PC-9 (cell line): ENCODE measurements around the gene IFITM10. TPM values are rescaled to one million over a fixed set of nuclear protein-coding genes. Genes with fewer than 3 reads are reported as not detected.

Experiments
- BruUV-seq: library from RNA; stranded (reverse); fragments of 400-500 nt; replicated peaks from 2 replicates; lab custom pipeline; 2021; lab: Mats Ljungman, UMichigan
- CTCF ChIA-PET: fragments of 300-600 bp; sonication (Branson Sonifier 250); formaldehyde crosslinking; loops from one replicate; lab custom pipeline; 2022; ENCODE audit warnings: antibody characterized with exemption; lab: Charles Lee
- POLR2A ChIA-PET: fragments of 300-600 bp; sonication (Branson Sonifier 250); formaldehyde crosslinking; loops from one replicate; lab custom pipeline; 2022; ENCODE audit warnings: antibody characterized with exemption; ENCODE audit not compliant: unreplicated experiment; lab: Charles Lee
- DNase-seq, 2 experiments: peaks; one replicate each; pipeline versions ENCODE4 v3.0.0 to v3.0.0-alpha.2; 2015 to 2022; ENCODE audit warnings: mixed read lengths in 1 of 2
- H2AFZ ChIP-seq: fragments of 200-600 bp; sonication (generic); 2 replicates; pipeline ENCODE4 v1.8.1; 2017; ENCODE audit warnings: antibody characterized with exemption
- H3F3A ChIP-seq: fragments of 200-600 bp; sonication (generic); 2 replicates; pipeline ENCODE4 v1.8.1; 2017; ENCODE audit warnings: antibody characterized with exemption, mild to moderate bottlenecking, low read depth; ENCODE audit not compliant: insufficient read depth
- H3K27ac ChIP-seq: fragments of 200-600 bp; sonication (generic); 2 replicates; pipeline ENCODE4 v1.6.1; 2016; ENCODE audit warnings: mixed run types
- H3K27me3 ChIP-seq: fragments of 200-600 bp; sonication (generic); 2 replicates; pipeline ENCODE4 v1.6.1; 2016; ENCODE audit warnings: low read depth, mixed run types; ENCODE audit not compliant: insufficient read depth
- H3K36me3 ChIP-seq: fragments of 200-600 bp; sonication (generic); 2 replicates; pipeline ENCODE4 v1.6.1; 2016; ENCODE audit warnings: low read depth, mixed run types
- H3K4me1 ChIP-seq: fragments of 200-600 bp; sonication (generic); replicated peaks from 2 replicates; pipeline ENCODE4 v1.6.1; 2016; ENCODE audit warnings: mixed run types; ENCODE audit not compliant: insufficient read depth
- H3K4me2 ChIP-seq: fragments of 200-600 bp; sonication (generic); 2 replicates; pipeline ENCODE4 v1.6.1; 2017; ENCODE audit warnings: mixed run types
- H3K4me3 ChIP-seq: fragments of 200-600 bp; sonication (generic); 2 replicates; pipeline ENCODE4 v1.6.1; 2016; ENCODE audit warnings: mixed run types
- H3K79me2 ChIP-seq: fragments of 200-600 bp; sonication (generic); 2 replicates; pipeline ENCODE4 v1.6.1; 2017; ENCODE audit warnings: low read depth, mixed run types
- H3K9me2 ChIP-seq: fragments of 200-600 bp; sonication (generic); 2 replicates; pipeline ENCODE4 v1.8.1; 2017; ENCODE audit warnings: mild to moderate bottlenecking; ENCODE audit not compliant: insufficient read depth
- H3K9me3 ChIP-seq: fragments of 200-600 bp; sonication (generic); 2 replicates; pipeline ENCODE4 v1.8.1; 2016; ENCODE audit warnings: low read depth; ENCODE audit not compliant: insufficient read depth
- H4K20me1 ChIP-seq: fragments of 200-600 bp; sonication (generic); 2 replicates; pipeline ENCODE4 v1.8.1; 2017; ENCODE audit not compliant: insufficient read depth
- CTCF ChIP-seq: fragments of 200-600 bp; sonication (generic); conservative IDR thresholded peaks from 2 replicates; pipeline ENCODE4 v1.6.1; 2017; ENCODE audit warnings: mixed run types, antibody characterized with exemption, mild to moderate bottlenecking, moderate library complexity
- EZH2 ChIP-seq: fragments of 200-600 bp; sonication (generic); IDR thresholded peaks from 2 replicates; pipeline ENCODE4 v1.8.0; 2017; ENCODE audit warnings: antibody characterized with exemption, low read depth
- intact Hi-C: fragments of 100-400 bp; cut with micrococcal nuclease; formaldehyde crosslinking; loops from one replicate; pipeline ENCODE4 v1.10.0; 2022; ENCODE audit not compliant: unreplicated experiment
- total RNA-seq: library from RNA; stranded (reverse); gene quantifications from 2 replicates; pipeline ENCODE4 v1.2.3, GENCODE V29; 2021

The IFITM10 gene
- total RNA-seq, 1 experiment from 2014 or later: 5.5 TPM

GRCh38 chr11:1773994-1774550, 23.7 kb upstream of the IFITM10 start:
- no peak overlapping the region; the same call in 1 of the 2 replicates for H3K27ac ChIP-seq
- H3K4me3 ChIP-seq: no peak overlapping the region
- ChIA-PET CTCF (no interaction called here), POLR2A (no interaction called here)
- H4K20me1 ChIP-seq: no peaks in the 10 kb centered on the region
- peaks cover 68% of the 10 kb centered on the region for H3K4me1 ChIP-seq
- TF ChIP-seq CTCF (no peak), EZH2 (no peak)
- no peaks in the 10 kb centered on the region for H3K79me2 ChIP-seq
- H3F3A ChIP-seq: peaks cover 19% of the 10 kb centered on the region
- no peaks in the 10 kb centered on the region for H3K9me3 ChIP-seq
- no TSS peak for BruUV-seq
- intact Hi-C loops: no loop called here
- peak overlapping the region; percentile 63; the same call in 1 of the 2 replicates for H3K4me2 ChIP-seq
- no peaks in the 10 kb centered on the region for H3K27me3 ChIP-seq
- no peaks in the 10 kb centered on the region for H3K9me2 ChIP-seq
- no peak overlapping the region for H2AFZ ChIP-seq
- DNase-seq: no peak
- no peaks in the 10 kb centered on the region for H3K36me3 ChIP-seq

- H3K4me3 ChIP-seq: no peak overlapping the region
- CTCF ChIA-PET: interaction anchor here (0.8 kb wide), 1 partner anchor 36 kb away, joined by 6 read pairs; no protein-coding TSS in a partner anchor
- no peaks in the 10 kb centered on the region for H3K9me3 ChIP-seq
- peaks cover 67% of the 10 kb centered on the region for H3K4me1 ChIP-seq
- H3K9me2 ChIP-seq: no peaks in the 10 kb centered on the region
- POLR2A ChIA-PET: interaction anchor here (0.7 kb wide), 1 partner anchor 16 kb away, joined by 4 read pairs; no protein-coding TSS in a partner anchor
- TF ChIP-seq CTCF (no peak), EZH2 (no peak)
- intact Hi-C loops: no loop called here
- DNase-seq: no peak
- H4K20me1 ChIP-seq: no peaks in the 10 kb centered on the region
- no peak overlapping the region for H2AFZ ChIP-seq
- peak overlapping the region; percentile 55 for H3K27ac ChIP-seq
- no peaks in the 10 kb centered on the region for H3K79me2 ChIP-seq
- no peaks in the 10 kb centered on the region for H3K36me3 ChIP-seq
- peaks cover 24% of the 10 kb centered on the region for H3F3A ChIP-seq
- H3K27me3 ChIP-seq: no peaks in the 10 kb centered on the region
- BruUV-seq: TSS peak; percentile 79
- H3K4me2 ChIP-seq: peak overlapping the region; percentile 63
Observed at GRCh38 chr11:1773131-1773993, 23.0 kb upstream of the IFITM10 start.

GRCh38 chr11:1772270-1773130, 22.1 kb upstream of the IFITM10 start:
- Histone ChIP-seq H3K4me3 (peak overlapping the region; percentile 13; the same call in 1 of the 2 replicates), H3F3A (peaks cover 24% of the 10 kb centered on the region), H3K27me3 (no peaks in the 10 kb centered on the region), H2AFZ (no peak overlapping the region), H4K20me1 (no peaks in the 10 kb centered on the region), H3K9me2 (no peaks in the 10 kb centered on the region), H3K9me3 (no peaks in the 10 kb centered on the region), H3K4me2 (peak overlapping the region; percentile 68), H3K4me1 (peaks cover 59% of the 10 kb centered on the region), H3K27ac (peak overlapping the region; percentile 93), H3K79me2 (no peaks in the 10 kb centered on the region), H3K36me3 (no peaks in the 10 kb centered on the region)
- no peak for TF ChIP-seq CTCF
- TF ChIP-seq EZH2: no peak
- DNase-seq: peak; percentile 81
- ChIA-PET POLR2A (interaction anchor here (0.5 to 0.7 kb wide), 3 partner anchors 15 to 213 kb away, joined by 3 to 47 read pairs (median 4); no protein-coding TSS in a partner anchor), CTCF (interaction anchor here (0.6 to 1.1 kb wide), 3 partner anchors 37 to 198 kb away, joined by 4 to 12 read pairs (median 6); no protein-coding TSS in a partner anchor)
- intact Hi-C loops: no loop called here
- BruUV-seq: no TSS peak
